AG08395 (cell line): ENCODE measurements around the gene JAG2.

ENCODE experiments used
- DNase-seq: peaks from one replicate; pipeline ENCODE4 v3.0.0; 2012; ENCODE audit warnings: mixed read lengths, low spot score

The JAG2 gene

GRCh38 chr14:105168496-105168978, at the start of gene JAG2:
TSS of gene JAG2 (minus strand) at chr14:105168776. CDS start at chr14:105168420, 356 bp downstream.
- DNase-seq: no peak

- no peak for DNase-seq
These were observed 49.2 kb upstream of the JAG2 start for GRCh38 chr14:105217774-105218173.

DNA sequence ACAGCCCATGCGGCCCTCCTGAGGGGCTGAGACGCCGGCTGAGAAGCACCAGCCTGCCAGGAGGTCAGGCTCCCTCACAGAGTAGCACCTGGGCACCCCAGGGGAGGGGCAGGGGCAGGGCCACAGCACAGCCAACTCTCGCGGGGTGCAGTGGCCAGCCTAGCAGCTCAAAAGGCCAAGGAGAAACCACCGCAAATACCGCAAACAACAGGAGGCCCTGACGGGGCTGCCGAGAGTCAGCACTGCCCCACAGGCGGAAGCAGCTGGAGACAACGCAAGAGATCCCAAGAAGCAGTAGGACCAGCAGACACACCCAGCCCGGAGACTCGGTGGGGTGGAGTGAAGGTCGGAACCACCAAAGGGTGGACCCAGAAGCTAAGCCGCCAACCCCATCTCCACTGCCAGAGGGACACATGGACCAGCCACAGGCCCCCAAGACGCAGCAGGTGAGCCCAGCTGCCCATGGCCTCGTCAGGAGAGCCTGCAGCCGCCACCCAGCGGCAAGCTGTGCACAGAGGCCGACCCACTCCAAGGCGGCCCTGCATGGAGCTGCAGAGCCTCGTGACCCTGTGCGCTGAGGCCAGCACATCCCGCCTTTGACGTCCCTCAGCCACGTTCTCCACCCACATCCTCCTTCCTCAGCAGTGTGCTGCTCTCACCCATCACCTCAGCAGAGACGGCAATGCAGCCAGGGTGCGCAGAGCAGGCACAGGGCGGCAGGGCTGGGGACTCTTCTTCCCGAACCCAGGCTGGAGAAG, 48.1 kb upstream of the JAG2 start:
- DNase-seq: no peak

DNA sequence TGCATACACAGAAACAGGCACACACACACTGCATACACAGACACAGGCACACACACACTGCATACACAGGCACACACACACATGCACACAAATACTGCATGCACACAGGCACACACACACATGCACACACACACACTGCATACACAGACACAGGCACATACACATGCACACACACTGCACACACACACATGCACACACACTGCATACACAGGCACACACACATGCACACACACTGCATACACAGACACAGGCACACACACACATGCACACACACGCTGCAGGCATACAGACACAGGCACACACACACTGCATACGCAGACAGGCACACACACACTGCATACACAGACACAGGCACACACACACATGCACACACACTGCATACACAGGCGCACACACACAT, 47.0 kb upstream of the JAG2 start:
- DNase-seq: no peak

- DNase-seq: no peak
These were observed 45.8 kb upstream of the JAG2 start for GRCh38 chr14:105214324-105214915.

GRCh38 chr14:105213361-105213760, 44.8 kb upstream of the JAG2 start:
- no peak for DNase-seq

DNA sequence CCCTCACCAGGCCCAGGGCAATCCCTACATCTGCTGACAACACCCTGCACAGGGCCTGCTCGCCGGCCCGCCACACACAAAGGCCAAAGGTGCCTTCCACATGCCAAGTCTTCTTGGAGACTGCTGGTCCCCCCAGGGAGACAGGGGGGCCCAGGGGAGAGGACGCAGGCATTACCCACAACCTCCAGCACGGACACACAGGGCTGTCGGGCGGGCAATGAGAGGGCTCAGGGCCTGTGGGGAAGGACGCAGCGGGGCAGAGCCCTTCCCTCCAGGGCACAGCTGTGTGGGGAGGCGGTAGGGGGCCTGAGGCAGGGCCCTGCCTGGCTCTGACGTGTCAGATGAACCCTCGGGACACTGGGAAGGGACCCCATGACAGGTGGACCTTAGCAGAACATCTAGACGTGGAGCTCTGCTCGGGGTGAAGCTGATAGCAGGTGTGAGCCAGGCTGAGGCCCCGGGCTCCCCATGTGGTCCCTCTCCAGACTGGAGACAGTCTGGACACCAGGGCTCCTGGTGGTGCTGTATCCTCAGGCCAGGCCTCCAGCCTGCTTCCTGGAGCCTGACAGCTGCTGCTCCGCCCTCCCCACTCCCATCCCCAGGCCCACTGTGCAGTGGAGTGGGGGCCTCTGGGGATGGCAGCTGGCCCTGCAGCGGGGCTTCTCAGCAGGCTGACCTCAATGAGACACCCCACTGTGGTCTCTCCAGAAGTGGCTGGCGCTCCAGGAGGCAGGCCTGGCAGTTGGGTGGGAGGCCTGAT, 44.1 kb upstream of the JAG2 start:
- no peak for DNase-seq

- no peak for DNase-seq
These were observed 43.1 kb upstream of the JAG2 start for GRCh38 chr14:105211758-105212089.

GRCh38 chr14:105211086-105211757, 42.6 kb upstream of the JAG2 start:
- no peak for DNase-seq

DNA sequence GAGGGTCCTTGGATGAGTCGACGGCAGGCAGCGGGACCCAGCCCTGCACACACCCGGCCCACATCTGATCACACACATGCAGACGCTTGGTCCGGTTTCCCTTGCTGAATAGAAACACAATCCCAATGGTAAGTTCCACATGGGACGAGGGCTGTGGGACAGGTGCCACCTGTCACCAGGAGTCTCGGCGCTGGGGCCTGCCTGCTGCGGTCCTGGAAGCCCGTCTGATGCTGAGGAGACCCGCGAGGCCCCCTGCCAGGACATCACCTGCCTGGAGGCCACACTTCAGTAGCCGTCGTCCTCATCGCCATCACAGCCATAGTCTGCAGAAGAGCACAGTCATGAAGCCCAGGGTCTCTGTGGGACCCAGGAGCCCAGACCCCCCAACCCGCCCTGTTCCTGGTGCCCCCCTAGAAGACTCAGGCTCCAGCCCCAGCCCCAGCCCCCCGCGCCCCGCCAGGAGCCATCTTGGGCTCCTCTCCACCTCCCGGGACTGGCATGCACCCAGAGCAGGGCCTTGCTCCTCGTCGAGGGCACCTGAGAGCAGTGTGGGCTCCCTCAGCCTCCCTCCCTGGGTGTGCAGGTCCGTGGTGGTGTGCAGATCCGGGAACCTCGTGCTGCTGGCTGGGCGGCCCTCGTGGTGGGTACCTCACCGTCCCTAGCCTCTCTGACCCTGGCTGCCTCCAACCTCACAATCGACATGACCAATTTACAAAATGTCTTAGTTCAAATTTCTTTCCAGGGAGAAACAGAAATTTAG, 41.9 kb upstream of the JAG2 start:
- no peak for DNase-seq

DNA sequence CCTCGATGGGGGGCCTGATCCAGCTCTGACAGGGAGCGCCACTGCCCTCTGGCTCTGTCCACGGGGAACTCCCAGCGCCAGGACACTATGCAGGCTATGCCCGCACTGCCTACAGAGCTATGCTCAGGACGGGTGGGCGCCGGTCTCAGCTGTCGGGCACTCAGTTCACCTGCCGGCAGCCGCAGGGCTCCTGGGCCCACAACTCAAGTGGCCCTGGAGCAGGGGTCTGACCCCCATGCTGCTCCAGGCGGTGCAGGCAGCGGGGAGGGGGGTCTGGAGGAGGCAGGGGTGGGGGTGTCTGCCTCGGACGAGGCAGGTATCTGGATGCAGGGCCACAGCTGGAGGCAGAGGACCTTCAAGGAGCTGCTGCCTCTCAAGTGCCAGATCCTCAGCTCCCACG, 41.1 kb upstream of the JAG2 start:
- no peak for DNase-seq

- DNase-seq: no peak
These were observed 40.5 kb upstream of the JAG2 start for GRCh38 chr14:105209091-105209490.

GRCh38 chr14:105208738-105209075, 40.1 kb upstream of the JAG2 start:
- no peak for DNase-seq

DNA sequence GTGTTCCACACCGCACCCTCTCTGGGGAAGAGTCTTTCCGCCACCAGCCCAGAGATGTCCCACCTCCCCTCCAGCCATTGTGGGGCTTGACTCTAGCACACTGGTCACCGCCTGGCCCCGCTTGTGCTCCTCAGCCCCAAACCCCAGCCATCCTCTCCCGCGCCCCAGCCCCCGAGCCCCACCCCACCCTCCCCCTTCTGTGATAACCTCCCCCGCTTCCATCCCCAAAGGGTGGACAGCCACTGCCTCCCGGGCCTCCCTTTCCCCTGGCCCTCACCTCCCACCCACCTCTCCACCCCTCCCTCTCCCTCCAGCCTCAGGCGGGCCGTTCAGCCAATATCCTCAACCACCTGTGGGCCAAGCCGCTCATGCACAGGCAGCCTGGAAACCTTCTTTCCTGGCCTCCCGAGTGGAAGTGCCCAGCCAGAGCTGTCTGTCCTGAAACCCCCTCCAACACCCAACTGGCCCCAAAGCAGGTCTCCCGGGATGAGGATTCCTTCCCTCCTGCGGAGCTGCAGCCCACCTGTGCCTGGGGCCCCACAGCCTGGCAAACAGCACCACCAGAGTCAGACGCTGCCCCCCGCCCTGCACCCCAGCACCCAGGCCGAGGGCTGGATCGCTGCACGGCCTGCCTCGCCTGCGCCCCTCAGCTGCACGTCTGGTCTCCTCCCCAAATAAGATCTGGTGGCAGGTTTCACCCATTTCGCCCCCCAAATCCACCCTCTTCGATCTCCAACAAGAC, 39.6 kb upstream of the JAG2 start:
- no peak for DNase-seq

- DNase-seq: no peak
These were observed 38.9 kb upstream of the JAG2 start for GRCh38 chr14:105207460-105207901.

GRCh38 chr14:105206873-105207272, 38.3 kb upstream of the JAG2 start:
- no peak for DNase-seq

DNA sequence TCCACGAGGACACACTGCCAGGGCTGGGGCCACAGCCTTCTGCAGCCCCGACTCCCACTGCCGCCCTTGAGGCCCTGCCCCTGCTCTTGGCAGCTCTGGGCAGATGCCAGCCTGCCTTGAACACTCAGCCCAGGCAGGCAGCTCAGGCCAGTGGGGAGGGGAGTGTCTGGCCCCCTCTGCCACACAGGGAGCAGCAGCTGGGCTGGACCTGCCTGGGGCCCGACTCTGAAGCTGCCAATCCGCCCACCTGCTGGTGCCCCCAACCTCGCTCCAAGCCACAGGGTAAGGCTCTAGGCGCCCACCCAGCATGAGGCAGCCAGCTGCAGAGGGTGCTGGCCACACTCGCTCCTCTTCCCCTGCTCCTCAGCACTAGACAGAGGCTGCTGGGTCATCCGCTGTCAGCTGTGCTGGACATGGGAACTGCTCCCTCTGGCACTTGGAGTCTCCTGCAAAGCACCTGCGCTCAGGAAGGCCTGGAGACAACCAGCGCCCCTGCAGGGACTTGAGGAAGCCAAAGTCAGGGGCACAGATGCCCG, 37.2 kb upstream of the JAG2 start:
- DNase-seq: no peak

DNA sequence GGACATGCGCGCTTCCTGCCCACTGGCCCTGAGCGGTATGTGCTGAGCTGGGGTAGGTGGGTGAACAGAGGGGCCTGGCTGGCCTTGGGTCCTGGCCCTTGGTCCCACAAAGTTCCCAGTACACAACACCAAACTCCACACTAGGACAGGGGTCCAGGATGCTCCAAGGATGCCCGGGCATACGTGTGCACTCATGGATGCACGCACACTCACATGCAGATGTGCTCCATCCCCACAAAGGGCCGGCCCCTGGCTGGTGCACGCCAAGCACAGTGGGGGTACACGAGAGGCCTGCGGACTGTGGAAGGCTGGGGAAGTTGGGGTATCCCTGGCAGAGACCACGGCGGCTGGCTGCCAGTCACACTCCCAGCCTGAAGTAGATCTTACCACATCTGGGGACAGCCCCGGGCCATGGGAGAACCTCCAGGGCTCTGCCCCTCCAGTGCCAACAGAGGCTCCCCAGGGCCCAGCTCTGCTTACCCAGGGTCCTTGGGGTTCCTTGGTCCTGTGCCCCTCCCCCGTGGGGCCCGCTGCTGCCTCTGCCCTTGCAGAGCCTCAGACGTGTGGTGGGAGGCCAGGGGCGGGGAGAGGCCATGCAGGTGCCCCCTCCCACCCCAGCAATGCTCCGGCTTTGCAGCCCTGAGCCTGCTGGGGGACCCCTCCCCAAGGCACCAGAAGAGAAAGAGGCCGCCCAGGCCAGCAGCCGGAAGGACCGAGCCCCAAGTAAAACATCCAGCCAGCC, 36.5 kb upstream of the JAG2 start:
- no peak for DNase-seq

DNA sequence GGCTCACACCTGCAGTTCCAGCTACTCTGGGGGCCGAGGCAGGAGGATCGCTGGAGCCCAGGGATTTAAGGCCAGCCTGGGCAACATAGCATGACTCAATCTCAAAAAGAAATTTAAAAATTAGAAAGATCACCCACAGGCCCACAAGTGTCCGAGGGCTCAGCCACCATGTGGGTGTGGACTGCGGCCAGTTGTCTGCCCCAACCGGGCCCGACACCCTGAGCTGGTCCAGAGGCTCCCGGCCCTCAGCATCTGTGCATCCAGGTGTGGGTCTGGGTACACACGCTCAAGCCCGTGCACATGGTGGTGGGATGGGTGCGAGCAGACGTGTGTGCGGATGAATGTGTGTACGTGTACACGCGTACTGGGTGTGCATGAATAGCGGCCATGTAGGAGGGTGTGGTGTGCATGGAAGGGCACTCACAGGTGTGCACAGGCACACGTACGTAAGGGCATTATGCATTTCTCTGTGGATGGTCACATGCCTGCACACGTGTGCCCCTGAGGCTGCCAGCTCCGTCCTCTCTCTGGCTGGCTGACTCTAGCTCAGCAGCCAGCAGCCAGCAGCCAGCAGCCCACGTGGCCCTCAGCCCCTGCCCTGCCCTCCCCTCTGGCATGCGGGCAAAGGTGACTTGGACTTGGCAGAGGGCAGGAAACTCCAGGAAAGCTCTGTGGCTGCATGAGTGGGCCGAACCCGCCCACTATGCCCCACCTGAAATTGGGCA, 35.8 kb upstream of the JAG2 start:
- DNase-seq: no peak
